Fibroblast of mammary gland (primary cell): ENCODE results near the gene GPR27.

ENCODE experiments used
- DNase-seq: peaks from one replicate; pipeline ENCODE4 v3.0.0-alpha.2; 2010; ENCODE audit warnings: low read depth
- H3K4me3 ChIP-seq: 2 replicates; pipeline ENCODE4 v1.5.1; 2011; ENCODE audit warnings: low read depth, mild to moderate bottlenecking, low read length, moderate library complexity; ENCODE audit not compliant: control insufficient read depth
- CTCF ChIP-seq: conservative IDR thresholded peaks from 2 replicates; pipeline ENCODE4 v1.5.1; 2011; ENCODE audit warnings: low read depth, low read length, inconsistent platforms; ENCODE audit not compliant: control insufficient read depth, insufficient read depth

The GPR27 gene

GRCh38 chr3:71789922-71790321 lies 36.3 kb downstream of the GPR27 start:
- no peak overlapping the region for H3K4me3 ChIP-seq
- TF ChIP-seq CTCF, result no peak
- DNase-seq, result no peak

- DNase-seq, result peak; percentile 2
- no peak for TF ChIP-seq CTCF
These were observed 38.0 kb downstream of the GPR27 start for GRCh38 chr3:71791634-71792033.

GRCh38 chr3:71796290-71796689 lies 42.6 kb downstream of the GPR27 start:
- no peak overlapping the region for H3K4me3 ChIP-seq
- no peak for DNase-seq
- no peak for TF ChIP-seq CTCF

More at GRCh38 chr3:71791634-71792033, 38.0 kb downstream of the GPR27 start:
- no peak overlapping the region for H3K4me3 ChIP-seq

- no peak for TF ChIP-seq CTCF
- no peak overlapping the region for H3K4me3 ChIP-seq
- DNase-seq, result no peak
These were observed 43.8 kb downstream of the GPR27 start for GRCh38 chr3:71797455-71797854.

- H3K4me3 ChIP-seq, result no peak overlapping the region
- TF ChIP-seq CTCF, result no peak
- DNase-seq, result no peak
These were observed 46.4 kb downstream of the GPR27 start for GRCh38 chr3:71800023-71800422.

GRCh38 chr3:71801986-71802385 lies 48.3 kb downstream of the GPR27 start:
- no peak for DNase-seq
- H3K4me3 ChIP-seq, result no peak overlapping the region
- no peak for TF ChIP-seq CTCF

GRCh38 chr3:71803248-71803647 lies 49.6 kb downstream of the GPR27 start:
- TF ChIP-seq CTCF, result no peak
- DNase-seq, result no peak
- H3K4me3 ChIP-seq, result no peak overlapping the region
